Measurements from ENCODE around the gene GTF2A1L. TPM values are rescaled to one million over a fixed set of nuclear protein-coding genes. Genes with fewer than 3 reads are reported as not detected.

GTF2A1L gene
- total and polyA plus RNA-seq, 2 experiments from 2014 or later = 0.65 to 0.94 TPM

DNA sequence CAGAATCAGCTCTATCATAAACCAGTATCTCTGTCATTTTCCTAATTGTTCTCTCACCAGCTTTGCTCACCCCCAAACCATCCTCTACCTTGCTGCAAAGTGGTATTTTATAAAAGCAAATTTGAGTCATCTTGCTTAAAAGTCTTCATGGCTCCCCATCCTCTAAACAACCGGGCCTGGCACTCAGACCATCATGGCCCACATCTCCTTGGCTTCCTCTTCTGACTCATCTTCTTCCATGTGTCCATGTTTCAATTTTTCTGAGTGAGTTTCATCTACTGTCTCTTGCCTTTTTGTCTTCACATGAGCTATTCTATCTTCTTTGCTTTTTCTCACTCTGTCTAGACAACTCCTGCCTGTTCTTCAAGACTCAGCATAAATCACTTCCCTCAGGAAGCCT, 79.2 kb downstream of the GTF2A1L start (continued):
- TF ChIP-seq, protein P1, sequence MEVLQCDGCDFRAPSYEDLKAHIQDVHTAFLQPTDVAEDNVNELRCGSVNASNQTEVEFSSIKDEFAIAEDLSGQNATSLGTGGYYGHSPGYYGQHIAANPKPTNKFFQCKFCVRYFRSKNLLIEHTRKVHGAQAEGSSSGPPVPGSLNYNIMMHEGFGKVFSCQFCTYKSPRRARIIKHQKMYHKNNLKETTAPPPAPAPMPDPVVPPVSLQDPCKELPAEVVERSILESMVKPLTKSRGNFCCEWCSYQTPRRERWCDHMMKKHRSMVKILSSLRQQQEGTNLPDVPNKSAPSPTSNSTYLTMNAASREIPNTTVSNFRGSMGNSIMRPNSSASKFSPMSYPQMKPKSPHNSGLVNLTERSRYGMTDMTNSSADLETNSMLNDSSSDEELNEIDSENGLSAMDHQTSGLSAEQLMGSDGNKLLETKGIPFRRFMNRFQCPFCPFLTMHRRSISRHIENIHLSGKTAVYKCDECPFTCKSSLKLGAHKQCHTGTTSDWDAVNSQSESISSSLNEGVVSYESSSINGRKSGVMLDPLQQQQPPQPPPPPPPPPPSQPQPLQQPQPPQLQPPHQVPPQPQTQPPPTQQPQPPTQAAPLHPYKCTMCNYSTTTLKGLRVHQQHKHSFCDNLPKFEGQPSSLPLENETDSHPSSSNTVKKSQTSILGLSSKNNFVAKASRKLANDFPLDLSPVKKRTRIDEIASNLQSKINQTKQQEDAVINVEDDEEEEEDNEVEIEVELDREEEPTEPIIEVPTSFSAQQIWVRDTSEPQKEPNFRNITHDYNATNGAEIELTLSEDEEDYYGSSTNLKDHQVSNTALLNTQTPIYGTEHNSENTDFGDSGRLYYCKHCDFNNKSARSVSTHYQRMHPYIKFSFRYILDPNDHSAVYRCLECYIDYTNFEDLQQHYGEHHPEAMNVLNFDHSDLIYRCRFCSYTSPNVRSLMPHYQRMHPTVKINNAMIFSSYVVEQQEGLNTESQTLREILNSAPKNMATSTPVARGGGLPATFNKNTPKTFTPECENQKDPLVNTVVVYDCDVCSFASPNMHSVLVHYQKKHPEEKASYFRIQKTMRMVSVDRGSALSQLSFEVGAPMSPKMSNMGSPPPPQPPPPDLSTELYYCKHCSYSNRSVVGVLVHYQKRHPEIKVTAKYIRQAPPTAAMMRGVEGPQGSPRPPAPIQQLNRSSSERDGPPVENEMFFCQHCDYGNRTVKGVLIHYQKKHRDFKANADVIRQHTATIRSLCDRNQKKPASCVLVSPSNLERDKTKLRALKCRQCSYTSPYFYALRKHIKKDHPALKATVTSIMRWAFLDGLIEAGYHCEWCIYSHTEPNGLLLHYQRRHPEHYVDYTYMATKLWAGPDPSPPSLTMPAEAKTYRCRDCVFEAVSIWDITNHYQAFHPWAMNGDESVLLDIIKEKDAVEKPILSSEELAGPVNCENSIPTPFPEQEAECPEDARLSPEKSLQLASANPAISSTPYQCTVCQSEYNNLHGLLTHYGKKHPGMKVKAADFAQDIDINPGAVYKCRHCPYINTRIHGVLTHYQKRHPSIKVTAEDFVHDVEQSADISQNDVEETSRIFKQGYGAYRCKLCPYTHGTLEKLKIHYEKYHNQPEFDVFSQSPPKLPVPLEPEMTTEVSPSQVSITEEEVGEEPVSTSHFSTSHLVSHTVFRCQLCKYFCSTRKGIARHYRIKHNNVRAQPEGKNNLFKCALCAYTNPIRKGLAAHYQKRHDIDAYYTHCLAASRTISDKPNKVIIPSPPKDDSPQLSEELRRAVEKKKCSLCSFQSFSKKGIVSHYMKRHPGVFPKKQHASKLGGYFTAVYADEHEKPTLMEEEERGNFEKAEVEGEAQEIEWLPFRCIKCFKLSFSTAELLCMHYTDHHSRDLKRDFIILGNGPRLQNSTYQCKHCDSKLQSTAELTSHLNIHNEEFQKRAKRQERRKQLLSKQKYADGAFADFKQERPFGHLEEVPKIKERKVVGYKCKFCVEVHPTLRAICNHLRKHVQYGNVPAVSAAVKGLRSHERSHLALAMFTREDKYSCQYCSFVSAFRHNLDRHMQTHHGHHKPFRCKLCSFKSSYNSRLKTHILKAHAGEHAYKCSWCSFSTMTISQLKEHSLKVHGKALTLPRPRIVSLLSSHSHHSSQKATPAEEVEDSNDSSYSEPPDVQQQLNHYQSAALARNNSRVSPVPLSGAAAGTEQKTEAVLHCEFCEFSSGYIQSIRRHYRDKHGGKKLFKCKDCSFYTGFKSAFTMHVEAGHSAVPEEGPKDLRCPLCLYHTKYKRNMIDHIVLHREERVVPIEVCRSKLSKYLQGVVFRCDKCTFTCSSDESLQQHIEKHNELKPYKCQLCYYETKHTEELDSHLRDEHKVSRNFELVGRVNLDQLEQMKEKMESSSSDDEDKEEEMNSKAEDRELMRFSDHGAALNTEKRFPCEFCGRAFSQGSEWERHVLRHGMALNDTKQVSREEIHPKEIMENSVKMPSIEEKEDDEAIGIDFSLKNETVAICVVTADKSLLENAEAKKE (CRISPR knock-in tag; IDR thresholded peaks at IDR 0.05) = no peak
- no peak for TF ChIP-seq EZH2 (IDR thresholded peaks at IDR 0.05; ENCODE audit: low read depth, unreplicated experiment)
- no peak for TF ChIP-seq POLR2AphosphoS5 (IDR thresholded peaks at IDR 0.05; ENCODE audit: low read depth)
- TF ChIP-seq, protein P2, sequence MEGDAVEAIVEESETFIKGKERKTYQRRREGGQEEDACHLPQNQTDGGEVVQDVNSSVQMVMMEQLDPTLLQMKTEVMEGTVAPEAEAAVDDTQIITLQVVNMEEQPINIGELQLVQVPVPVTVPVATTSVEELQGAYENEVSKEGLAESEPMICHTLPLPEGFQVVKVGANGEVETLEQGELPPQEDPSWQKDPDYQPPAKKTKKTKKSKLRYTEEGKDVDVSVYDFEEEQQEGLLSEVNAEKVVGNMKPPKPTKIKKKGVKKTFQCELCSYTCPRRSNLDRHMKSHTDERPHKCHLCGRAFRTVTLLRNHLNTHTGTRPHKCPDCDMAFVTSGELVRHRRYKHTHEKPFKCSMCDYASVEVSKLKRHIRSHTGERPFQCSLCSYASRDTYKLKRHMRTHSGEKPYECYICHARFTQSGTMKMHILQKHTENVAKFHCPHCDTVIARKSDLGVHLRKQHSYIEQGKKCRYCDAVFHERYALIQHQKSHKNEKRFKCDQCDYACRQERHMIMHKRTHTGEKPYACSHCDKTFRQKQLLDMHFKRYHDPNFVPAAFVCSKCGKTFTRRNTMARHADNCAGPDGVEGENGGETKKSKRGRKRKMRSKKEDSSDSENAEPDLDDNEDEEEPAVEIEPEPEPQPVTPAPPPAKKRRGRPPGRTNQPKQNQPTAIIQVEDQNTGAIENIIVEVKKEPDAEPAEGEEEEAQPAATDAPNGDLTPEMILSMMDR (conservative IDR thresholded peaks at IDR 0.05; ENCODE audit: low read depth in 2 of 2) = no peak
- no peak for TF ChIP-seq ETS1 (IDR thresholded peaks at IDR 0.05)
- no peak for TF ChIP-seq STAT1 (IDR thresholded peaks at IDR 0.05; ENCODE audit: unreplicated experiment)
- no peak for TF ChIP-seq CREB1 (CRISPR knock-in tag; IDR thresholded peaks at IDR 0.05; ENCODE audit: low read depth)
- TF ChIP-seq ZNF331 (CRISPR knock-in tag; IDR thresholded peaks at IDR 0.05; ENCODE audit: low read depth) = no peak
- TF ChIP-seq NANOG (IDR thresholded peaks at IDR 0.05; ENCODE audit: borderline replicate concordance) = no peak
- no peak for TF ChIP-seq REST (IDR thresholded peaks at IDR 0.05; ENCODE audit: unreplicated experiment)
- TF ChIP-seq ZNF114 (CRISPR knock-in tag; IDR thresholded peaks at IDR 0.05) = no peak
